ENCODE data around the gene SEL1L.

DNA sequence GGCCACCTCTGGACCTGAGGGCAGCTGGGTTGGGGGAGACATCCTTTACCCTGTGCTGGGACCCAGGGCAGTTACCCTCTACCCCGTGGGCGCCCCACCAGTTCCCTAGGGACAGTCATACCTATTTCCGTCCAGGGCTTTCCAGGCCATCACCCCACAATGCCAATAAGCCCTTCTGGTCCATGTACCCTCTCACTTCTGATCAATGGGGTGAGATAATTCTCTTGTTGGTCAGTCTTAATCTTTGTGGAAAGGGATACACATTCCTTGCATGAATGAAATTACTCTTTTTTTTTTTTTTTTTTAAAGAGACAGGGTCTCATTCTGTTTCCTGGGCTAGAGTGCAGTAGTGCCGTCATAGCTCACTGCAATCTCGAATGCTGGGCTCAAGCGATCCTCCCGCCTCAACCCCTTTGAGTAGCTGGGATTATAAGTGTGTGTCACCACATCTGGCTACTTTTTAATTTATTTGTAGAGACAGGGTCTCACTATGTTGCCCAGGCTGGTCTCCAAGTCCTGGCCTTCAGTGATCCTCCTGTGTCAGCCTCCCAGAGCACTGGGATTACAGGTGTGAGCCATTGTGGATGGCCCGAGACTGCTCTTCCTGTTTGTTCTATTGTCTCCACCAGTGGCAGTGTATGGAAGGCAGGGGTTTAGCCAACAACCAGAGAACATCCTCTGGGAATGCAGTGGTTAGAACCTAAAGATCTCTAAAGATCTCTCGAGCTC, 87.2 kb downstream of the SEL1L start:
- TF ChIP-seq, protein P1, sequence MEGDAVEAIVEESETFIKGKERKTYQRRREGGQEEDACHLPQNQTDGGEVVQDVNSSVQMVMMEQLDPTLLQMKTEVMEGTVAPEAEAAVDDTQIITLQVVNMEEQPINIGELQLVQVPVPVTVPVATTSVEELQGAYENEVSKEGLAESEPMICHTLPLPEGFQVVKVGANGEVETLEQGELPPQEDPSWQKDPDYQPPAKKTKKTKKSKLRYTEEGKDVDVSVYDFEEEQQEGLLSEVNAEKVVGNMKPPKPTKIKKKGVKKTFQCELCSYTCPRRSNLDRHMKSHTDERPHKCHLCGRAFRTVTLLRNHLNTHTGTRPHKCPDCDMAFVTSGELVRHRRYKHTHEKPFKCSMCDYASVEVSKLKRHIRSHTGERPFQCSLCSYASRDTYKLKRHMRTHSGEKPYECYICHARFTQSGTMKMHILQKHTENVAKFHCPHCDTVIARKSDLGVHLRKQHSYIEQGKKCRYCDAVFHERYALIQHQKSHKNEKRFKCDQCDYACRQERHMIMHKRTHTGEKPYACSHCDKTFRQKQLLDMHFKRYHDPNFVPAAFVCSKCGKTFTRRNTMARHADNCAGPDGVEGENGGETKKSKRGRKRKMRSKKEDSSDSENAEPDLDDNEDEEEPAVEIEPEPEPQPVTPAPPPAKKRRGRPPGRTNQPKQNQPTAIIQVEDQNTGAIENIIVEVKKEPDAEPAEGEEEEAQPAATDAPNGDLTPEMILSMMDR (IDR thresholded peaks at IDR 0.05), result no peak
- TF ChIP-seq, protein P2, sequence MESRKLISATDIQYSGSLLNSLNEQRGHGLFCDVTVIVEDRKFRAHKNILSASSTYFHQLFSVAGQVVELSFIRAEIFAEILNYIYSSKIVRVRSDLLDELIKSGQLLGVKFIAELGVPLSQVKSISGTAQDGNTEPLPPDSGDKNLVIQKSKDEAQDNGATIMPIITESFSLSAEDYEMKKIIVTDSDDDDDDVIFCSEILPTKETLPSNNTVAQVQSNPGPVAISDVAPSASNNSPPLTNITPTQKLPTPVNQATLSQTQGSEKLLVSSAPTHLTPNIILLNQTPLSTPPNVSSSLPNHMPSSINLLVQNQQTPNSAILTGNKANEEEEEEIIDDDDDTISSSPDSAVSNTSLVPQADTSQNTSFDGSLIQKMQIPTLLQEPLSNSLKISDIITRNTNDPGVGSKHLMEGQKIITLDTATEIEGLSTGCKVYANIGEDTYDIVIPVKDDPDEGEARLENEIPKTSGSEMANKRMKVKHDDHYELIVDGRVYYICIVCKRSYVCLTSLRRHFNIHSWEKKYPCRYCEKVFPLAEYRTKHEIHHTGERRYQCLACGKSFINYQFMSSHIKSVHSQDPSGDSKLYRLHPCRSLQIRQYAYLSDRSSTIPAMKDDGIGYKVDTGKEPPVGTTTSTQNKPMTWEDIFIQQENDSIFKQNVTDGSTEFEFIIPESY (IDR thresholded peaks at IDR 0.05; ENCODE audit: borderline replicate concordance, low read depth), result no peak
- TF ChIP-seq, protein P3, sequence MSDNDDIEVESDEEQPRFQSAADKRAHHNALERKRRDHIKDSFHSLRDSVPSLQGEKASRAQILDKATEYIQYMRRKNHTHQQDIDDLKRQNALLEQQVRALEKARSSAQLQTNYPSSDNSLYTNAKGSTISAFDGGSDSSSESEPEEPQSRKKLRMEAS (IDR thresholded peaks at IDR 0.05; ENCODE audit: low read depth), result no peak
- TF ChIP-seq, protein P4, sequence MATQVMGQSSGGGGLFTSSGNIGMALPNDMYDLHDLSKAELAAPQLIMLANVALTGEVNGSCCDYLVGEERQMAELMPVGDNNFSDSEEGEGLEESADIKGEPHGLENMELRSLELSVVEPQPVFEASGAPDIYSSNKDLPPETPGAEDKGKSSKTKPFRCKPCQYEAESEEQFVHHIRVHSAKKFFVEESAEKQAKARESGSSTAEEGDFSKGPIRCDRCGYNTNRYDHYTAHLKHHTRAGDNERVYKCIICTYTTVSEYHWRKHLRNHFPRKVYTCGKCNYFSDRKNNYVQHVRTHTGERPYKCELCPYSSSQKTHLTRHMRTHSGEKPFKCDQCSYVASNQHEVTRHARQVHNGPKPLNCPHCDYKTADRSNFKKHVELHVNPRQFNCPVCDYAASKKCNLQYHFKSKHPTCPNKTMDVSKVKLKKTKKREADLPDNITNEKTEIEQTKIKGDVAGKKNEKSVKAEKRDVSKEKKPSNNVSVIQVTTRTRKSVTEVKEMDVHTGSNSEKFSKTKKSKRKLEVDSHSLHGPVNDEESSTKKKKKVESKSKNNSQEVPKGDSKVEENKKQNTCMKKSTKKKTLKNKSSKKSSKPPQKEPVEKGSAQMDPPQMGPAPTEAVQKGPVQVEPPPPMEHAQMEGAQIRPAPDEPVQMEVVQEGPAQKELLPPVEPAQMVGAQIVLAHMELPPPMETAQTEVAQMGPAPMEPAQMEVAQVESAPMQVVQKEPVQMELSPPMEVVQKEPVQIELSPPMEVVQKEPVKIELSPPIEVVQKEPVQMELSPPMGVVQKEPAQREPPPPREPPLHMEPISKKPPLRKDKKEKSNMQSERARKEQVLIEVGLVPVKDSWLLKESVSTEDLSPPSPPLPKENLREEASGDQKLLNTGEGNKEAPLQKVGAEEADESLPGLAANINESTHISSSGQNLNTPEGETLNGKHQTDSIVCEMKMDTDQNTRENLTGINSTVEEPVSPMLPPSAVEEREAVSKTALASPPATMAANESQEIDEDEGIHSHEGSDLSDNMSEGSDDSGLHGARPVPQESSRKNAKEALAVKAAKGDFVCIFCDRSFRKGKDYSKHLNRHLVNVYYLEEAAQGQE (IDR thresholded peaks at IDR 0.05; ENCODE audit: low read depth, low read length), result no peak
- TF ChIP-seq POLR2AphosphoS5 (IDR thresholded peaks at IDR 0.05; ENCODE audit: low read depth, low read length), result no peak

Measured in SK-N-SH (cell line).